NCI-H2107 treated with DMSO at 0.1 percent for 48 hours (cell line): ENCODE data around the gene BMI1.
"Not testable (repeated sequence)": the region's sequence is repeated elsewhere in the genome, so short reads cannot be mapped to it uniquely, and the experiment has no call there.

Experiments
- DNase-seq: peaks from one replicate; lab custom pipeline; 2025; ENCODE audit not compliant: unreplicated experiment; lab: John Stamatoyannopoulos, UW

Gene BMI1

GRCh38 chr10:22338931-22339330, 18.0 kb downstream of the BMI1 start:
- no peak for DNase-seq

GRCh38 chr10:22339761-22340328, 18.9 kb downstream of the BMI1 start:
- DNase-seq, result no peak

GRCh38 chr10:22340329-22341189, 19.7 kb downstream of the BMI1 start:
- DNase-seq, result peak; percentile 25

GRCh38 chr10:22341190-22341925, 20.5 kb downstream of the BMI1 start:
- DNase-seq, result no peak

GRCh38 chr10:22341926-22342196, 21.0 kb downstream of the BMI1 start:
- no peak for DNase-seq

GRCh38 chr10:22342421-22342820, 21.5 kb downstream of the BMI1 start:
- no peak for DNase-seq

- DNase-seq, result no peak
Measured at GRCh38 chr10:22343731-22344130, 22.8 kb downstream of the BMI1 start.

GRCh38 chr10:22344249-22344648, 23.4 kb downstream of the BMI1 start:
- DNase-seq, result no peak

GRCh38 chr10:22344781-22345300, 23.9 kb downstream of the BMI1 start:
- DNase-seq, result no peak

- no peak for DNase-seq
Measured at GRCh38 chr10:22345301-22346095, 24.6 kb downstream of the BMI1 start, which contains the start of gene SPAG6. Gene SPAG6 (plus strand): TSS chr10:22345496. CDS start chr10:22345612, 116 bp downstream.

GRCh38 chr10:22346096-22346661, 25.3 kb downstream of the BMI1 start:
- no peak for DNase-seq

- DNase-seq, result no peak
Measured at GRCh38 chr10:22349755-22350154, 28.9 kb downstream of the BMI1 start.

GRCh38 chr10:22351131-22351703, 30.3 kb downstream of the BMI1 start:
- no peak for DNase-seq

GRCh38 chr10:22356324-22356873, 35.5 kb downstream of the BMI1 start:
- DNase-seq, result no peak

GRCh38 chr10:22357770-22358169, 36.9 kb downstream of the BMI1 start:
- DNase-seq, result not testable (repeated sequence)

GRCh38 chr10:22363305-22363704, 42.4 kb downstream of the BMI1 start:
- no peak for DNase-seq

- no peak for DNase-seq
Measured at GRCh38 chr10:22364407-22365140, 43.7 kb downstream of the BMI1 start.

GRCh38 chr10:22365233-22365632, 44.3 kb downstream of the BMI1 start:
- DNase-seq, result no peak
